Measurements from ENCODE around the gene TGFBR3L.
"Not testable (repeated sequence)": the region's sequence is repeated elsewhere in the genome, so short reads cannot be mapped to it uniquely, and the experiment has no call there.

DNA sequence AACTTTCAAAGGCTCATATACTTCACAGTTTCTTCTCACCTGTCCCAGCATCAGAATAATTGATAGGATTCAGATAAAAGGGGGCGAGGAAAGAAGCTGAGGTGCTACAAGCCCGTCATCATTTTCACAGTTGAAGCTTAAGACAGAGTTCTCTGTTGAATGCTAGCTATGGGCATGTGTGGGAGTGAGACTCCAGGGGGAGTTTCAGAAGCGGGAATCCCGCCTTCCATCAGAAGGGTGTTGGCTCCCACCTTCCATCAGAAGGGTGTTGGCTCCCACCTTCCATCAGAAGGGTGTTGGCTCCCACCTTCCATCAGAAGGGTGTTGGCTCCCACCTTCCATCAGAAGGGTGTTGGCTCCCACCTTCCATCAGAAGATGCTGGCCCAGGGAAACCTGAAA lies 46.5 kb downstream of the TGFBR3L start:
- not testable (repeated sequence) for TF ChIP-seq POLR2A, TAF1, POLR2AphosphoS5, POU2F2 (IDR thresholded peaks at IDR 0.05; ENCODE audit: low read depth, low read length)

Data from GM12891 (cell line).